Bronchial epithelial cell (primary cell): Measurements from ENCODE around the gene ADAM19. TPM values are rescaled to one million over a fixed set of nuclear protein-coding genes. Genes with fewer than 3 reads are reported as not detected.
A peak's percentile ranks its signal among the peaks of the same experiment; 100 is the strongest.

Experiments used
- DNase-seq: peaks from one replicate; pipeline ENCODE4 v3.0.0-alpha.2; 2010; ENCODE audit warnings: low read depth
- FAIRE-seq: peaks from 2 replicates; lab custom pipeline; 2011; peaks lifted over from hg19 to GRCh38; lab: Jason Lieb, UNC
- H3K27me3 ChIP-seq: 2 replicates; pipeline ENCODE4 v1.5.1; 2011; ENCODE audit warnings: low read length; ENCODE audit not compliant: control insufficient read depth, insufficient read depth
- H3K36me3 ChIP-seq: 2 replicates; pipeline ENCODE4 v1.5.1; 2011; ENCODE audit warnings: low read length; ENCODE audit not compliant: control insufficient read depth, insufficient read depth
- H3K4me3 ChIP-seq: 2 replicates; pipeline ENCODE4 v1.5.1; 2011; ENCODE audit warnings: mild to moderate bottlenecking, low read depth, low read length, control low read depth
- CTCF ChIP-seq: IDR thresholded peaks from 2 replicates; pipeline ENCODE4 v1.5.1; 2011; ENCODE audit warnings: mild to moderate bottlenecking, moderate library complexity, low read length, control low read depth, inconsistent platforms; ENCODE audit not compliant: insufficient read depth, severe bottlenecking
- total RNA-seq: library from RNA; depleted of rRNA; stranded (reverse); fragments of >200 nt; gene quantifications from 2 replicates; pipeline ENCODE4 v1.2.1, GENCODE V29; 2014

ADAM19 gene
- total RNA-seq, 1 donor from 2014 or later = 0.79 TPM

DNA sequence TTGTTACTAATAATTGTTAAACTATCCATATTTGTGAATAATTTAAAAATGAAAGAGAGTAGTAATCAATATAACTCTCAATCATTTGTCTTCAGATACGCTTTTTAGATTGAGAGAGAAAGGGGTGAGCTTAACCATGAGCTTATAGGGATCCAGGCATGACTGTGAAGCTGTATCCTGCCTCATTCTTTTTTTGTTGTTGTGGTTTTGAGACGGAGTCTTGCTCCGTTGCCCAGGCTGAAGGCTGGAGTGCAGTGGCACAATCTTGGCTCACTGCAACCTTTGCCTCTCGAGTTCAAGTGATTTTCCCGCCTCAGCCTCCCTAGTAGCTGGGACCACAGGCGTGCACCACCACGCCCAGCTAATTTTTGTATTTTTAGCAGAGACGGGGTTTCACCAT, 71.5 kb downstream of the ADAM19 start:
- no peaks in the 10 kb centered on the region for H3K36me3 ChIP-seq

GRCh38 chr5:157502143-157502647, 73.4 kb downstream of the ADAM19 start:
- no peaks in the 10 kb centered on the region for H3K27me3 ChIP-seq
- FAIRE-seq = no peak
- no peak for TF ChIP-seq CTCF
- DNase-seq = no peak
- no peak overlapping the region for H3K4me3 ChIP-seq
- H3K36me3 ChIP-seq = no peaks in the 10 kb centered on the region

More for the DNA sequence above, 71.5 kb downstream of the ADAM19 start:
- TF ChIP-seq CTCF = no peak
- H3K27me3 ChIP-seq = no peaks in the 10 kb centered on the region
- H3K4me3 ChIP-seq = no peak overlapping the region
- no peak for DNase-seq
- no peak for FAIRE-seq

DNA sequence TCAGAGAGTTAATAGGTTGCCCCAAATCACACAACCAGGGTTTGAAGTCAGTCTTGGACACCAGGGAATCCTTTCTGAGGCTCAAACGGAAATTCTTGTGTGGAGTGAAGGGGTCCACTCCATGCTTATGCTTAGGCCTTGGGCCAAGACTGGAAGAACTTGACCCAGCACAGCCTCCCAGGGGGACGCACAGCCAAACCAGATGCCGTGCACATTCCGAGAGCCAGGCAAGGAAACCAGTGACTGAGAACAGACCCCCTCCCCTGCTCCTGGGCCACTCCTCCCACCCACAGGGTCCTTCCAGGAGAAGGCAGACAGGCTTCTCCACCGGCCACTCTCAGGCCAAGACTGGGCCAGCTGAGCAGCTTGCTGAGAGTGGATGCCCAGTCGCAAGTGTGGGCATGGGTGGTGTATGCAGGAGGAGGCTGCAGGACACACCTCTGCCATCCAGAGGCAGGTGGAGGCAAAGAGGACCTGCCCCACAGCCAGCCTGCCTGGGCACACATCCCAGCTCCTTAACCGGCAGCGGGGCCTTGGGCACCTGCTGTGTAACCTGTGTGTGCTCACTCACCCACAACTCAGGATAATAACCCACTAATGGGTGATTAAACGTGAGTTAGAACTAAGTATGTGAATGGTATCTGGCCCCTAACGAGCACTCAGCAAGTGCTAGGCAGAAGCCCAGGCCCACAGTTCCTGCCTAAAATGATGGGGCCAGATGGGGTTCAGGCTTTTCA, 77.5 kb downstream of the ADAM19 start:
- FAIRE-seq (no peak), DNase-seq (no peak)
- no peaks in the 10 kb centered on the region for H3K36me3 ChIP-seq
- H3K4me3 ChIP-seq = no peak overlapping the region
- H3K27me3 ChIP-seq = no peaks in the 10 kb centered on the region
- no peak for TF ChIP-seq CTCF

- Histone ChIP-seq H3K4me3 (no peak overlapping the region), H3K36me3 (no peaks in the 10 kb centered on the region), H3K27me3 (no peaks in the 10 kb centered on the region)
- no peak for TF ChIP-seq CTCF
- DNase-seq (no peak), FAIRE-seq (no peak)
Observed at GRCh38 chr5:157496864-157497263, 78.7 kb downstream of the ADAM19 start.

- FAIRE-seq = peak; percentile 70
- no peak for DNase-seq
- Histone ChIP-seq H3K4me3 (no peak overlapping the region), H3K36me3 (no peaks in the 10 kb centered on the region), H3K27me3 (no peaks in the 10 kb centered on the region)
- TF ChIP-seq CTCF = no peak
Observed at GRCh38 chr5:157494178-157494832, 81.3 kb downstream of the ADAM19 start.
